Posterior vena cava (tissue), 2 donors: ENCODE measurements around the gene SLC46A3. TPM values are rescaled to one million over a fixed set of nuclear protein-coding genes. Genes with fewer than 3 reads are reported as not detected.
A peak's percentile ranks its signal among the peaks of the same experiment; 100 is the strongest.
"Not testable (repeated sequence)": the region's sequence is repeated elsewhere in the genome, so short reads cannot be mapped to it uniquely, and the experiment has no call there.

Experiments
- DNase-seq: peaks from one replicate; pipeline ENCODE4 v3.0.0-alpha.2; 2020; ENCODE audit warnings: low spot score
- intact Hi-C, 2 donors: fragments of 100-400 bp; cut with DNase I; formaldehyde crosslinking; loops; one replicate each; pipeline versions ENCODE4 v1.14.1 to v1.14.2; 2022 to 2023
- long read RNA-seq, 2 donors: library from polyadenylated mRNA; unstranded; transcript quantifications; one replicate each; pipeline ENCODE4 v2.0.0, GENCODE V29; 2020 to 2021
- total RNA-seq, 2 donors: library from RNA; stranded (reverse); fragmentation: NEBNext Ultra II Directional; extraction: Animal tissue kit (Norgen Biotek cat#: 25700); gene quantifications; one replicate each; pipeline ENCODE4 v1.2.1, GENCODE V29; 2021
- donor health status: DM: yes; HTN: yes; CAD: no.
- donor health status: DM: yes; HTN: yes; CAD: no.

SLC46A3 gene
- total RNA-seq = 1 to 10 TPM; 6.9 to 7.1 TPM
- long read RNA-seq, donor 1, transcript SLC46A3-201 (6 exons, 3,173 nt) = major isoform, 5 of 6 reads
- long read RNA-seq, donor 1, partial matches to known transcripts = 0 of 6 reads
- long read RNA-seq, donor 1, other reads (novel, unspliced or antisense) = 1 of 6 reads
- long read RNA-seq, donor 2, partial matches to known transcripts = 0 of 5 reads
- long read RNA-seq, donor 2, other reads (novel, unspliced or antisense) = 2 of 5 reads

- intact Hi-C loops = no loop called here
- DNase-seq = peak; percentile 100
Measured at GRCh38 chr13:28718543-28719226, at the start of gene SLC46A3. TSS of gene SLC46A3 (minus strand) at chr13:28718970. CDS start at chr13:28717998, 972 bp downstream.

DNA sequence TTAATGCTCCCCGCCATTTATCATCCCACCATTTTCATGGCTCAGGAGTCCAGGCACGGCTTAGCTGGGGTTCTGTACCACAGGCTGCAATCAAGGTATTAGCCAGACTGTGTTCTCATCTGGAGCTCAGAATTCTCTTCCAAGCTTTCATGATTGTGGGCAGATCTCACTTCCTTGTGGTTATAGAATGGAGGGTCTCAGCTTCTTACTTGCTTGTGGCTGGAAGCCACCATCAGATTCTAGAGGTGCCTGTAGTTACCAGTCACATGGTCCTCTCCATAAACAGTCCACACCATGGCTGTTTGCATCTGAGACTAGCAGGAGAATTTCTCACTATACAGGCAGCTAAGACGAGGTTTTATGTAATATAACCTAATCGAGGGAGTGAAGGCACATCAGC, 45.1 kb upstream of the SLC46A3 start:
- intact Hi-C loops = no loop called here
- DNase-seq = no peak

DNA sequence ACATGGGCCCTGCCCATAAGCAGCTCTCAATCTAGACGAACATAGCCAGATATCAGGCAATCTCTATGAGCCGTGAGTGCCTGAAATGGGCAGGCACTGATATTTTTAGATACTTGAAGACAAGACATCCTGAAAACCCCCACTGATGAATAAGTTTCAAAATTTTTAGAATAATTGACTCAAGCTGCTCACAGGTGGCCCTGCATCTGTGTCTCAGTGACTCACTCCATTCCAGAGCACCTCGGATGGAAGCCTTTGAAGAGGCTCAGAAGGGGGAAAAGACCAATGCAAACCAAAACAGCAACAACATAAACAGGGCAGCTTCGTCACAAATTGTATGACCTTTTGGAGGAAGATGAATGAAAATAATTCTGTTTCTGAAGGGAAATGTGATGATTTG, 42.8 kb upstream of the SLC46A3 start:
- no peak for DNase-seq
- intact Hi-C loops = no loop called here

GRCh38 chr13:28755546-28755870, 36.7 kb upstream of the SLC46A3 start:
- intact Hi-C loops = no loop called here

GRCh38 chr13:28754698-28755545, 36.2 kb upstream of the SLC46A3 start:
- intact Hi-C loops = no loop called here
- DNase-seq = no peak

More at GRCh38 chr13:28755546-28755870, 36.7 kb upstream of the SLC46A3 start:
- DNase-seq = no peak

GRCh38 chr13:28753946-28754345, 35.2 kb upstream of the SLC46A3 start:
- intact Hi-C loops = no loop called here
- no peak for DNase-seq

GRCh38 chr13:28753208-28753892, 34.6 kb upstream of the SLC46A3 start:
- peak; percentile 86 for DNase-seq
- intact Hi-C loops = no loop called here

GRCh38 chr13:28751175-28751960, 32.6 kb upstream of the SLC46A3 start:
- no peak for DNase-seq
- intact Hi-C loops = no loop called here

GRCh38 chr13:28750187-28751045, 31.6 kb upstream of the SLC46A3 start:
- intact Hi-C loops = no loop called here

DNA sequence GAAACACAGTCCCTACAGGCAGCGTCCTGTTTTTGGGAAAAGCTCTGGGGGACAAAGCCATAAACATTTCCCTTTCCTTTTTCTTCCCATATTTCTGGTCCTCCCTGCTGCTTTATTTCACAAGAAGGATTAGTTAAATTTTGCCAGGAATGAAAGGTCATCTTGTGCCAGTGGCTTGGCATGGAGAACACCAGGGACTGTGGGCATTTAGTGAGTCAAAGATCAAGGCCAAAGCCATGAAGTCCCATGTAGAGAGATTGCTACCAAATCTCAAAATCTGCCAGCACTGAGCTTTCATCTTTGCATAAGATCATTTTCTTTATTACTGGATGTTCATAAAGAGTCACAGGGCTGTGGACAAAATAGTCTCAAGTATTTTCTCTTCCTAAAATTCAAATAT, 29.1 kb upstream of the SLC46A3 start:
- DNase-seq = no peak
- intact Hi-C loops = no loop called here

More at GRCh38 chr13:28750187-28751045, 31.6 kb upstream of the SLC46A3 start:
- DNase-seq = no peak

- intact Hi-C loops = no loop called here
- DNase-seq = no peak
Measured at GRCh38 chr13:28746287-28746612, 27.5 kb upstream of the SLC46A3 start.

DNA sequence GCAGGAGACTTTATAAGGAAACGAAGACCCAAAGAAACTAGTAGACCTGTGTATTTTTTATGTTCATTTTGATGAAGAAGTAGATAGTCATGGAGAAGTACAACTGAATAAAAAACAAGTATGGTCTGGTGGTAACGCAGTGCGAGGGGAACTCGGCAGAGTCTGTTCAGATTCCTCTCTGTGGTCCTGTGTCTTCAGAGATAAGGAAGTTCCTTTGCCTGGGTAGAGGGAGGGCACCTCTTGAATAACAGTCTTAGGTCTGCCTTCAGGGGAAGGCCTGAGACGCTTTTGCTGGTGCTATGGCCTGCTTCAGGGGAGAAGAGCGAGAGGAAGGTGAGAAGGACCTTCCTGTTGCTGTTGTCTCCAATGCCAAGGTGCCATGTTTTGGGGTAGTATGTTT, 25.9 kb upstream of the SLC46A3 start:
- intact Hi-C loops = no loop called here
- DNase-seq = no peak

DNA sequence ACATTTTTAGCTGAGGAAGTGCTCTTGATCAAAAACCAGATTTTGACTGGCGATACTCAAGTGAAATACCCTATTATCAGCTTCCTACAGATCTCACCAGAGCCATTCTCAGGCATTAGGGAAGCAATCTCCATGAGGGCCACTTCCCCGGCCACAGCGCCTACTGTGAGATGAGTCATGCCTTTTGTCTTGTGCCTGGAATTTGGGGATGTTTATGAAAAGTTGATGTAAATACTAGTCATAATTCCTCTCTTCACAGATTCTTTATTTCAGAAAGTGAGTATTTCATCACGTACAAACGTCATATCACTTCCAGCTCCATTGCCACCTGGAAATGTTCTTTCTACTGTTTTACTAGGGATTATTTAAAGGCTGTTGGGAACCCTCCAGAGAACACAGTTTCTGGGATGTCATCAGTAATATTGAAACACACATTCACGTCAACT, 25.3 kb upstream of the SLC46A3 start:
- DNase-seq = no peak
- intact Hi-C loops = no loop called here

DNA sequence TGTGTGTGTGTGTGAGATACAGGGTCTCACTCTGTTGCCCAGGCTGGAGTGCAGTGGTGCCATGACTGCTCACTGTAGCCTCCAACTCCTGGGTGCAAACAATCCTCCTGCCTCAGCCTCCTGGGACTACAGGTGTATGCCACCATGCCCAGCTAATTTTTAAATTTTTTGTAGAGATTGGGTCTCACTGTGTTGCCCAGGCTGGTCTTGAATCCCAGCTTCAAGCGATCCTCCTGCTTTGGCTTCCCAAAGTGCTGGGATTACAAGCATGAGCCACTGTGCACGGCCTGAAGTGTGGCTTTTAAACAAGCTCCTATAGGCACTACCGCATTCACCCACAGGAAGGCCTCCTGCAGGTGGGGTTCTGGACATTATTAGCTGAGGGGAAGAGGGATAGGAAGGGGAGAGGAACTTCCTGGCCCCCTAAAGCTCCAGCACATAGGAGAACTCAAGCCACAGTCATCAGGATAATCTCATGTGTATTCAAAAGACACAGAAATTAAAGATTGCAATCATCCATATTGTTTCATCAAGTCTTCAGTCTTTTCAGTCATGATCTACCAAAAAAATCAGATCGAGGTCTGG, 24.8 kb upstream of the SLC46A3 start:
- intact Hi-C loops = no loop called here
- no peak for DNase-seq

GRCh38 chr13:28743020-28743419, 24.2 kb upstream of the SLC46A3 start:
- intact Hi-C loops = no loop called here
- DNase-seq = no peak

DNA sequence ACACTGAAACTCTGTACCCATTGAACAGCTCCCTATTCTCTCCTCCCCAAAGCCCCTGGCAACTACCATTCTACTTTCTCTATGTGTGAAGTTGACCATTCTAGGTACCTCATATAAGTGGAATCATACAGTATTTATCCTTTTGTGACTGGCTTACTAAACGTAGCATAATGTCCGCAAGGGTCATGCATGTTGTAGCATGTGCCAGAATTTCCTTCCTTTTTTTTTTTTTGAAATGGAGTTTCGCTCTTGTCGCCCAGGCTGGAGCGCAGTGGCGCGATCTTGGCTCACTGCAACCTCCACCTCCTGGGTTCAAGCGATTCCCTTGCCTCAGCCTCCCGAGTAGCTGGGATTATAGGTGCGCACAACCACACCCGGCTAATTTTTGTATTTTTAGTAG, 23.7 kb upstream of the SLC46A3 start:
- intact Hi-C loops, DNase-seq: not testable (repeated sequence)

GRCh38 chr13:28741084-28741491, 22.3 kb upstream of the SLC46A3 start:
- no peak for DNase-seq
- intact Hi-C loops = no loop called here

DNA sequence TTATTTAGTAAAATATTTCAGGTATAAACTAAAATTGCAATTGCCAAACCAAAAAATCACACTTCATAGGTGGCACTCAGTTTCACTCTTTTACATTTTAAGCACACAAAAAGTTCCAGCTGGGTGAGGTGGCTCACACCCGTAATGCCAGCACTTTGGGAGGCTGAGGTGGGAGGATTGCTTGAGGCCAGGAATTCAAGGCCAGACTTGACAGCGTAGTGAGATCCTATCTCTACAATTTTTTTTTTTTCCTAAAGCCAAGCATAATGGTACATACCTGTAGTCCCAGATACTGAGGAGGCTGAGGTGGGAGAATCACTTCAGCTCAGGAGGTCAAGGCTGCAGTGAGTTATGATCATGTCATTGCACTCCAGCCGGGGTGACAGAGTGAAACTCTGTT, 20.6 kb upstream of the SLC46A3 start:
- DNase-seq = no peak
- intact Hi-C loops = no loop called here
